ENCODE data around the gene CYP1A1. TPM values are rescaled to one million over a fixed set of nuclear protein-coding genes. Genes with fewer than 3 reads are reported as not detected.

The CYP1A1 gene
- total and polyA plus RNA-seq, 2 experiments from 2014 or later, result 0.16 to 1.4 TPM

DNA sequence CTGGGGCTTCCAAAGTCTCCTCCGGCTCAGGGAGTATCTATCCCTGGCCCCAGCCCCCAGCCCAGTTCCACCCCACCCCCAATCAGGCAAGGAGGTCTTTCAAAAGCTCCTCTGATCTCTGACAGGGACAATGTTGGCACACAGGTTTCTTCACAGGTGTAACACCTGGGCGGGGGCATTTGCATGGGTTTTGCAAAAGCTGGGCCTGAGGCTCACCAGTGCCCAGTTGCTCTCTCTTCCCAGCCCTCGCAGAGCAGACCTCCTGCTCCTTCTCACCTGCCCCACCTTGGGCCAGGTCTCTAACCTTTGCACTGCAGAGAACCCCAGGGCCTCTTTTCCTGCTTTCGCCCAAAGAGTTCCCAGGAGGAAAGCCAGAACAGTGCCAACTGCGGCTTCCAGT is 48.0 kb upstream of the CYP1A1 start:
- no peak overlapping the region for H3K27ac ChIP-seq (ENCODE audit: low read depth)
- no peak overlapping the region for H3K4me3 ChIP-seq
- peaks cover 25% of the 10 kb centered on the region for H3K27me3 Mint-ChIP-seq (ENCODE audit: insufficient read depth, low read depth, poor library complexity)
- DNase-seq (ENCODE audit: low spot score), result no peak
- H3K4me2 ChIP-seq, result 0 out of 2 replicates have a peak overlapping the region, but pooled peaks have one; percentile 36
- peaks cover 14% of the 10 kb centered on the region; the same call in 1 of the 2 replicates for H3K4me1 ChIP-seq (ENCODE audit: insufficient read depth)
- 0 out of 2 replicates have a peak, but pooled peaks cover 3% of the 10 kb centered on the region for H3F3A ChIP-seq (replicated peaks; ENCODE audit: low read depth)
- H3K9me2 ChIP-seq (ENCODE audit: insufficient read depth), result no peaks in the 10 kb centered on the region
- H3K4me3 Mint-ChIP-seq, result no peak overlapping the region
- no peaks in the 10 kb centered on the region for H3K79me2 ChIP-seq (replicated peaks; ENCODE audit: insufficient read depth)
- TF ChIP-seq POLR2AphosphoS5 (IDR thresholded peaks at IDR 0.05; ENCODE audit: low read depth), result no peak
- TF ChIP-seq, protein P1, sequence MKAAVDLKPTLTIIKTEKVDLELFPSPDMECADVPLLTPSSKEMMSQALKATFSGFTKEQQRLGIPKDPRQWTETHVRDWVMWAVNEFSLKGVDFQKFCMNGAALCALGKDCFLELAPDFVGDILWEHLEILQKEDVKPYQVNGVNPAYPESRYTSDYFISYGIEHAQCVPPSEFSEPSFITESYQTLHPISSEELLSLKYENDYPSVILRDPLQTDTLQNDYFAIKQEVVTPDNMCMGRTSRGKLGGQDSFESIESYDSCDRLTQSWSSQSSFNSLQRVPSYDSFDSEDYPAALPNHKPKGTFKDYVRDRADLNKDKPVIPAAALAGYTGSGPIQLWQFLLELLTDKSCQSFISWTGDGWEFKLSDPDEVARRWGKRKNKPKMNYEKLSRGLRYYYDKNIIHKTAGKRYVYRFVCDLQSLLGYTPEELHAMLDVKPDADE (IDR thresholded peaks at IDR 0.05), result no peak
- TF ChIP-seq NANOG (IDR thresholded peaks at IDR 0.05; ENCODE audit: borderline replicate concordance), result no peak
- no peak for TF ChIP-seq EZH2 (IDR thresholded peaks at IDR 0.05; ENCODE audit: low read depth, unreplicated experiment)
- no peak for TF ChIP-seq EZH2phosphoT487 (IDR thresholded peaks at IDR 0.05; ENCODE audit: unreplicated experiment)
- TF ChIP-seq, protein P2, sequence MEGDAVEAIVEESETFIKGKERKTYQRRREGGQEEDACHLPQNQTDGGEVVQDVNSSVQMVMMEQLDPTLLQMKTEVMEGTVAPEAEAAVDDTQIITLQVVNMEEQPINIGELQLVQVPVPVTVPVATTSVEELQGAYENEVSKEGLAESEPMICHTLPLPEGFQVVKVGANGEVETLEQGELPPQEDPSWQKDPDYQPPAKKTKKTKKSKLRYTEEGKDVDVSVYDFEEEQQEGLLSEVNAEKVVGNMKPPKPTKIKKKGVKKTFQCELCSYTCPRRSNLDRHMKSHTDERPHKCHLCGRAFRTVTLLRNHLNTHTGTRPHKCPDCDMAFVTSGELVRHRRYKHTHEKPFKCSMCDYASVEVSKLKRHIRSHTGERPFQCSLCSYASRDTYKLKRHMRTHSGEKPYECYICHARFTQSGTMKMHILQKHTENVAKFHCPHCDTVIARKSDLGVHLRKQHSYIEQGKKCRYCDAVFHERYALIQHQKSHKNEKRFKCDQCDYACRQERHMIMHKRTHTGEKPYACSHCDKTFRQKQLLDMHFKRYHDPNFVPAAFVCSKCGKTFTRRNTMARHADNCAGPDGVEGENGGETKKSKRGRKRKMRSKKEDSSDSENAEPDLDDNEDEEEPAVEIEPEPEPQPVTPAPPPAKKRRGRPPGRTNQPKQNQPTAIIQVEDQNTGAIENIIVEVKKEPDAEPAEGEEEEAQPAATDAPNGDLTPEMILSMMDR (conservative IDR thresholded peaks at IDR 0.05; ENCODE audit: low read depth in 2 of 2), result no peak
- TF ChIP-seq JUNB (IDR thresholded peaks at IDR 0.05; ENCODE audit: unreplicated experiment), result no peak
- TF ChIP-seq, protein P3, sequence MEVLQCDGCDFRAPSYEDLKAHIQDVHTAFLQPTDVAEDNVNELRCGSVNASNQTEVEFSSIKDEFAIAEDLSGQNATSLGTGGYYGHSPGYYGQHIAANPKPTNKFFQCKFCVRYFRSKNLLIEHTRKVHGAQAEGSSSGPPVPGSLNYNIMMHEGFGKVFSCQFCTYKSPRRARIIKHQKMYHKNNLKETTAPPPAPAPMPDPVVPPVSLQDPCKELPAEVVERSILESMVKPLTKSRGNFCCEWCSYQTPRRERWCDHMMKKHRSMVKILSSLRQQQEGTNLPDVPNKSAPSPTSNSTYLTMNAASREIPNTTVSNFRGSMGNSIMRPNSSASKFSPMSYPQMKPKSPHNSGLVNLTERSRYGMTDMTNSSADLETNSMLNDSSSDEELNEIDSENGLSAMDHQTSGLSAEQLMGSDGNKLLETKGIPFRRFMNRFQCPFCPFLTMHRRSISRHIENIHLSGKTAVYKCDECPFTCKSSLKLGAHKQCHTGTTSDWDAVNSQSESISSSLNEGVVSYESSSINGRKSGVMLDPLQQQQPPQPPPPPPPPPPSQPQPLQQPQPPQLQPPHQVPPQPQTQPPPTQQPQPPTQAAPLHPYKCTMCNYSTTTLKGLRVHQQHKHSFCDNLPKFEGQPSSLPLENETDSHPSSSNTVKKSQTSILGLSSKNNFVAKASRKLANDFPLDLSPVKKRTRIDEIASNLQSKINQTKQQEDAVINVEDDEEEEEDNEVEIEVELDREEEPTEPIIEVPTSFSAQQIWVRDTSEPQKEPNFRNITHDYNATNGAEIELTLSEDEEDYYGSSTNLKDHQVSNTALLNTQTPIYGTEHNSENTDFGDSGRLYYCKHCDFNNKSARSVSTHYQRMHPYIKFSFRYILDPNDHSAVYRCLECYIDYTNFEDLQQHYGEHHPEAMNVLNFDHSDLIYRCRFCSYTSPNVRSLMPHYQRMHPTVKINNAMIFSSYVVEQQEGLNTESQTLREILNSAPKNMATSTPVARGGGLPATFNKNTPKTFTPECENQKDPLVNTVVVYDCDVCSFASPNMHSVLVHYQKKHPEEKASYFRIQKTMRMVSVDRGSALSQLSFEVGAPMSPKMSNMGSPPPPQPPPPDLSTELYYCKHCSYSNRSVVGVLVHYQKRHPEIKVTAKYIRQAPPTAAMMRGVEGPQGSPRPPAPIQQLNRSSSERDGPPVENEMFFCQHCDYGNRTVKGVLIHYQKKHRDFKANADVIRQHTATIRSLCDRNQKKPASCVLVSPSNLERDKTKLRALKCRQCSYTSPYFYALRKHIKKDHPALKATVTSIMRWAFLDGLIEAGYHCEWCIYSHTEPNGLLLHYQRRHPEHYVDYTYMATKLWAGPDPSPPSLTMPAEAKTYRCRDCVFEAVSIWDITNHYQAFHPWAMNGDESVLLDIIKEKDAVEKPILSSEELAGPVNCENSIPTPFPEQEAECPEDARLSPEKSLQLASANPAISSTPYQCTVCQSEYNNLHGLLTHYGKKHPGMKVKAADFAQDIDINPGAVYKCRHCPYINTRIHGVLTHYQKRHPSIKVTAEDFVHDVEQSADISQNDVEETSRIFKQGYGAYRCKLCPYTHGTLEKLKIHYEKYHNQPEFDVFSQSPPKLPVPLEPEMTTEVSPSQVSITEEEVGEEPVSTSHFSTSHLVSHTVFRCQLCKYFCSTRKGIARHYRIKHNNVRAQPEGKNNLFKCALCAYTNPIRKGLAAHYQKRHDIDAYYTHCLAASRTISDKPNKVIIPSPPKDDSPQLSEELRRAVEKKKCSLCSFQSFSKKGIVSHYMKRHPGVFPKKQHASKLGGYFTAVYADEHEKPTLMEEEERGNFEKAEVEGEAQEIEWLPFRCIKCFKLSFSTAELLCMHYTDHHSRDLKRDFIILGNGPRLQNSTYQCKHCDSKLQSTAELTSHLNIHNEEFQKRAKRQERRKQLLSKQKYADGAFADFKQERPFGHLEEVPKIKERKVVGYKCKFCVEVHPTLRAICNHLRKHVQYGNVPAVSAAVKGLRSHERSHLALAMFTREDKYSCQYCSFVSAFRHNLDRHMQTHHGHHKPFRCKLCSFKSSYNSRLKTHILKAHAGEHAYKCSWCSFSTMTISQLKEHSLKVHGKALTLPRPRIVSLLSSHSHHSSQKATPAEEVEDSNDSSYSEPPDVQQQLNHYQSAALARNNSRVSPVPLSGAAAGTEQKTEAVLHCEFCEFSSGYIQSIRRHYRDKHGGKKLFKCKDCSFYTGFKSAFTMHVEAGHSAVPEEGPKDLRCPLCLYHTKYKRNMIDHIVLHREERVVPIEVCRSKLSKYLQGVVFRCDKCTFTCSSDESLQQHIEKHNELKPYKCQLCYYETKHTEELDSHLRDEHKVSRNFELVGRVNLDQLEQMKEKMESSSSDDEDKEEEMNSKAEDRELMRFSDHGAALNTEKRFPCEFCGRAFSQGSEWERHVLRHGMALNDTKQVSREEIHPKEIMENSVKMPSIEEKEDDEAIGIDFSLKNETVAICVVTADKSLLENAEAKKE (CRISPR knock-in tag; IDR thresholded peaks at IDR 0.05), result no peak
- no peak for TF ChIP-seq ZNF331 (CRISPR knock-in tag; IDR thresholded peaks at IDR 0.05; ENCODE audit: low read depth)
- no peak for TF ChIP-seq STAT1 (IDR thresholded peaks at IDR 0.05; ENCODE audit: unreplicated experiment)
- TF ChIP-seq ZNF114 (CRISPR knock-in tag; IDR thresholded peaks at IDR 0.05), result no peak
- no peaks in the 10 kb centered on the region for H3K36me3 ChIP-seq (ENCODE audit: insufficient read depth)
- H3K27me3 ChIP-seq (ENCODE audit: insufficient read depth), result no peaks in the 10 kb centered on the region
- peaks cover 40% of the 10 kb centered on the region for H3K4me1 Mint-ChIP-seq
- H3K9me3 Mint-ChIP-seq, result no peaks in the 10 kb centered on the region
- peak; percentile 3 for ATAC-seq
- H3K36me3 Mint-ChIP-seq (ENCODE audit: low read depth), result no peaks in the 10 kb centered on the region
- H4K20me1 ChIP-seq (replicated peaks; ENCODE audit: insufficient read depth), result no peaks in the 10 kb centered on the region
- H2AFZ ChIP-seq, result no peak overlapping the region
- H3K27ac Mint-ChIP-seq, result no peak overlapping the region

All from GM23338 (cell line).